ENCODE results near the gene ZMYND8. TPM values are rescaled to one million over a fixed set of nuclear protein-coding genes. Genes with fewer than 3 reads are reported as not detected.

Gene ZMYND8
- total and polyA plus RNA-seq, 10 of the 15 experiments (the other 5 are each of a cell fraction or from before 2014, with no cell fraction given): 12.9 to 54.8 (median 23.1) TPM

DNA sequence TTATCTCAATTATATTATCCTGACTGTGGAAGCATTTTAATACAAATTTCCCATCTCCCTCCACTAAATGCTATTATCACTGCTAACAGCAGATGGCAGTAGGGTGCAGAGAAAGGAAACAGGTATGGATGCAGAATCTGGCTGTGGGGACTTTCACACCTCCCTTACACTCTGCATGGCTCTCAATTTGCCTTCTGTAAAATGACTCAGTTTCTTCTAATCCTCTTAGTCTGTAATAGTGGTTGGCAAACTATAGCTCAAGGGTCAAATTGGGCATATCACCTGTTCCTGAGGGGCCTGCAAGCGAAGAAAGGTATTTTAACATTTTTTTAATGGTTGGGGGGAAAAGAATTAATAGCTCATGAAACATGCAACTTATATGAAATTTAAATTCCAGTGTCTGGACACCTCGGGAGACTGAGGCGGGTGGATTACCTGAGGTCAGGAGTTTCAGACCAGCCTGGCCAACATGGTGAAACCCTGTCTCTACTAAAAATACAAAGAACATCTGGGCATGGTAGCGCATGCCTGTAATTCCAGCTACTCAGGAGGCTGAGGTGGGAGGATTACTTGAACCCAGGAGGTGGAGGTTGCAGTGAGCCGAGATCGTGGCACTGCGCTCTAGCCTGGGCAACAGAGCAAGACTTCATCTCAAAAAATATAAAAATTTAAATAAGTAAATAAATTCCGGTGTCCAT, 83.5 kb downstream of the ZMYND8 start (continued):
- TF ChIP-seq, protein P1, sequence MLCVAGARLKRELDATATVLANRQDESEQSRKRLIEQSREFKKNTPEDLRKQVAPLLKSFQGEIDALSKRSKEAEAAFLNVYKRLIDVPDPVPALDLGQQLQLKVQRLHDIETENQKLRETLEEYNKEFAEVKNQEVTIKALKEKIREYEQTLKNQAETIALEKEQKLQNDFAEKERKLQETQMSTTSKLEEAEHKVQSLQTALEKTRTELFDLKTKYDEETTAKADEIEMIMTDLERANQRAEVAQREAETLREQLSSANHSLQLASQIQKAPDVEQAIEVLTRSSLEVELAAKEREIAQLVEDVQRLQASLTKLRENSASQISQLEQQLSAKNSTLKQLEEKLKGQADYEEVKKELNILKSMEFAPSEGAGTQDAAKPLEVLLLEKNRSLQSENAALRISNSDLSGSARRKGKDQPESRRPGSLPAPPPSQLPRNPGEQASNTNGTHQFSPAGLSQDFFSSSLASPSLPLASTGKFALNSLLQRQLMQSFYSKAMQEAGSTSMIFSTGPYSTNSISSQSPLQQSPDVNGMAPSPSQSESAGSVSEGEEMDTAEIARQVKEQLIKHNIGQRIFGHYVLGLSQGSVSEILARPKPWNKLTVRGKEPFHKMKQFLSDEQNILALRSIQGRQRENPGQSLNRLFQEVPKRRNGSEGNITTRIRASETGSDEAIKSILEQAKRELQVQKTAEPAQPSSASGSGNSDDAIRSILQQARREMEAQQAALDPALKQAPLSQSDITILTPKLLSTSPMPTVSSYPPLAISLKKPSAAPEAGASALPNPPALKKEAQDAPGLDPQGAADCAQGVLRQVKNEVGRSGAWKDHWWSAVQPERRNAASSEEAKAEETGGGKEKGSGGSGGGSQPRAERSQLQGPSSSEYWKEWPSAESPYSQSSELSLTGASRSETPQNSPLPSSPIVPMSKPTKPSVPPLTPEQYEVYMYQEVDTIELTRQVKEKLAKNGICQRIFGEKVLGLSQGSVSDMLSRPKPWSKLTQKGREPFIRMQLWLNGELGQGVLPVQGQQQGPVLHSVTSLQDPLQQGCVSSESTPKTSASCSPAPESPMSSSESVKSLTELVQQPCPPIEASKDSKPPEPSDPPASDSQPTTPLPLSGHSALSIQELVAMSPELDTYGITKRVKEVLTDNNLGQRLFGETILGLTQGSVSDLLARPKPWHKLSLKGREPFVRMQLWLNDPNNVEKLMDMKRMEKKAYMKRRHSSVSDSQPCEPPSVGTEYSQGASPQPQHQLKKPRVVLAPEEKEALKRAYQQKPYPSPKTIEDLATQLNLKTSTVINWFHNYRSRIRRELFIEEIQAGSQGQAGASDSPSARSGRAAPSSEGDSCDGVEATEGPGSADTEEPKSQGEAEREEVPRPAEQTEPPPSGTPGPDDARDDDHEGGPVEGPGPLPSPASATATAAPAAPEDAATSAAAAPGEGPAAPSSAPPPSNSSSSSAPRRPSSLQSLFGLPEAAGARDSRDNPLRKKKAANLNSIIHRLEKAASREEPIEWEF (IDR thresholded peaks at IDR 0.05; ENCODE audit: insufficient replicate concordance, low read depth, low read length): no peak
- TF ChIP-seq, protein P2, sequence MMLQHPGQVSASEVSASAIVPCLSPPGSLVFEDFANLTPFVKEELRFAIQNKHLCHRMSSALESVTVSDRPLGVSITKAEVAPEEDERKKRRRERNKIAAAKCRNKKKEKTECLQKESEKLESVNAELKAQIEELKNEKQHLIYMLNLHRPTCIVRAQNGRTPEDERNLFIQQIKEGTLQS (IDR thresholded peaks at IDR 0.05; ENCODE audit: borderline replicate concordance, extremely low read depth, low read depth, low read length): no peak
- TF ChIP-seq, protein P3, sequence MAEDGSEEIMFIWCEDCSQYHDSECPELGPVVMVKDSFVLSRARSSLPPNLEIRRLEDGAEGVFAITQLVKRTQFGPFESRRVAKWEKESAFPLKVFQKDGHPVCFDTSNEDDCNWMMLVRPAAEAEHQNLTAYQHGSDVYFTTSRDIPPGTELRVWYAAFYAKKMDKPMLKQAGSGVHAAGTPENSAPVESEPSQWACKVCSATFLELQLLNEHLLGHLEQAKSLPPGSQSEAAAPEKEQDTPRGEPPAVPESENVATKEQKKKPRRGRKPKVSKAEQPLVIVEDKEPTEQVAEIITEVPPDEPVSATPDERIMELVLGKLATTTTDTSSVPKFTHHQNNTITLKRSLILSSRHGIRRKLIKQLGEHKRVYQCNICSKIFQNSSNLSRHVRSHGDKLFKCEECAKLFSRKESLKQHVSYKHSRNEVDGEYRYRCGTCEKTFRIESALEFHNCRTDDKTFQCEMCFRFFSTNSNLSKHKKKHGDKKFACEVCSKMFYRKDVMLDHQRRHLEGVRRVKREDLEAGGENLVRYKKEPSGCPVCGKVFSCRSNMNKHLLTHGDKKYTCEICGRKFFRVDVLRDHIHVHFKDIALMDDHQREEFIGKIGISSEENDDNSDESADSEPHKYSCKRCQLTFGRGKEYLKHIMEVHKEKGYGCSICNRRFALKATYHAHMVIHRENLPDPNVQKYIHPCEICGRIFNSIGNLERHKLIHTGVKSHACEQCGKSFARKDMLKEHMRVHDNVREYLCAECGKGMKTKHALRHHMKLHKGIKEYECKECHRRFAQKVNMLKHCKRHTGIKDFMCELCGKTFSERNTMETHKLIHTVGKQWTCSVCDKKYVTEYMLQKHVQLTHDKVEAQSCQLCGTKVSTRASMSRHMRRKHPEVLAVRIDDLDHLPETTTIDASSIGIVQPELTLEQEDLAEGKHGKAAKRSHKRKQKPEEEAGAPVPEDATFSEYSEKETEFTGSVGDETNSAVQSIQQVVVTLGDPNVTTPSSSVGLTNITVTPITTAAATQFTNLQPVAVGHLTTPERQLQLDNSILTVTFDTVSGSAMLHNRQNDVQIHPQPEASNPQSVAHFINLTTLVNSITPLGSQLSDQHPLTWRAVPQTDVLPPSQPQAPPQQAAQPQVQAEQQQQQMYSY (CRISPR knock-in tag; IDR thresholded peaks at IDR 0.05): no peak
- TF ChIP-seq ZBED1 (IDR thresholded peaks at IDR 0.05; ENCODE audit: borderline replicate concordance) (no peak), CTCF (IDR thresholded peaks at IDR 0.05 in 2 of 3, conservative IDR thresholded peaks at IDR 0.05 in 1 of 3; ENCODE audit: control insufficient read depth in 2 of 3, extremely low read depth in 1 of 3, insufficient read depth in 1 of 3, low read depth in 3 of 3, low read length in 3 of 3) (peak; percentile 77 to 94 (median 81); a peak in 5 of 6 replicates), KDM1A (IDR thresholded peaks at IDR 0.05; ENCODE audit: borderline replicate concordance) (no peak), SREBF1 (IDR thresholded peaks at IDR 0.05; ENCODE audit: low read length) (no peak), NR2C1 (IDR thresholded peaks at IDR 0.05) (no peak), CREB1 (IDR thresholded peaks at IDR 0.05; ENCODE audit: low read depth) (no peak), POLR2A (IDR thresholded peaks at IDR 0.05; ENCODE audit: low read depth, low read length) (no peak), ZNF687 (IDR thresholded peaks at IDR 0.05) (peak; percentile 42; the same call in 1 of the 2 replicates), NFYB (IDR thresholded peaks at IDR 0.05; ENCODE audit: insufficient read depth, low read depth, low read length) (no peak), RAD51 (IDR thresholded peaks at IDR 0.05) (0 out of 2 replicates have a peak, but pooled peaks have one; percentile 21)

All from GM12878 (cell line).